CD4-positive, alpha-beta T cell treated with Interleukin-15 for 1 hour (primary cell): ENCODE results near the gene MCOLN2.
"Not testable (repeated sequence)": the region's sequence is repeated elsewhere in the genome, so short reads cannot be mapped to it uniquely, and the experiment has no call there.

Source experiments
- DNase-seq: peaks from one replicate; pipeline ENCODE4 v3.0.0-alpha.2; 2020

Gene MCOLN2

GRCh38 chr1:84939761-84940160, 57.2 kb downstream of the MCOLN2 start:
- DNase-seq: no peak

- no peak for DNase-seq
Observed at GRCh38 chr1:84939151-84939550, 57.8 kb downstream of the MCOLN2 start.

GRCh38 chr1:84936116-84936810, 60.6 kb downstream of the MCOLN2 start:
- DNase-seq: no peak

- no peak for DNase-seq
Observed at GRCh38 chr1:84933011-84933611, 63.8 kb downstream of the MCOLN2 start.

- no peak for DNase-seq
Observed at GRCh38 chr1:84930831-84931230, 66.1 kb downstream of the MCOLN2 start.

GRCh38 chr1:84930329-84930728, 66.6 kb downstream of the MCOLN2 start:
- DNase-seq: no peak

GRCh38 chr1:84929581-84929980, 67.3 kb downstream of the MCOLN2 start:
- DNase-seq: no peak

- DNase-seq: no peak
Observed at GRCh38 chr1:84928979-84929378, 67.9 kb downstream of the MCOLN2 start.

GRCh38 chr1:84923317-84923716, 73.6 kb downstream of the MCOLN2 start:
- no peak for DNase-seq

- no peak for DNase-seq
Observed at GRCh38 chr1:84920159-84920558, 76.8 kb downstream of the MCOLN2 start.

GRCh38 chr1:84919461-84919970, 77.4 kb downstream of the MCOLN2 start:
- DNase-seq: no peak

GRCh38 chr1:84918726-84919336, 78.1 kb downstream of the MCOLN2 start:
- no peak for DNase-seq

GRCh38 chr1:84916897-84917296, 80.0 kb downstream of the MCOLN2 start:
- no peak for DNase-seq

GRCh38 chr1:84913555-84913892, 83.4 kb downstream of the MCOLN2 start:
- DNase-seq: no peak

- DNase-seq: no peak
Observed at GRCh38 chr1:84912726-84913554, 84.0 kb downstream of the MCOLN2 start.

GRCh38 chr1:84908746-84909464, 88.0 kb downstream of the MCOLN2 start:
- DNase-seq: not testable (repeated sequence)

GRCh38 chr1:84907095-84907827, 89.7 kb downstream of the MCOLN2 start:
- no peak for DNase-seq

- not testable (repeated sequence) for DNase-seq
Observed at GRCh38 chr1:84902727-84903126, 94.2 kb downstream of the MCOLN2 start.

GRCh38 chr1:84899969-84900368, 96.9 kb downstream of the MCOLN2 start:
- DNase-seq: no peak

- DNase-seq: no peak
Observed at GRCh38 chr1:84896279-84896678, 100.6 kb downstream of the MCOLN2 start.

- DNase-seq: no peak
Observed at GRCh38 chr1:84892705-84893618, 104.0 kb downstream of the MCOLN2 start, which contains the start of gene LPAR3. Gene LPAR3 (minus strand): TSS chr1:84893206. CDS start chr1:84866120, 27,086 bp downstream.
